GM19397 (cell line): ENCODE measurements around the gene KPRP.

Source experiments
- ATAC-seq: cut with Tn5 transposase; IDR thresholded peaks from one replicate; pipeline ENCODE4 v1.9.1; 2021; ENCODE audit warnings: mild to moderate bottlenecking, moderate library complexity; ENCODE audit not compliant: unreplicated experiment

KPRP gene

GRCh38 chr1:152768847-152769533 is 11.2 kb downstream of the KPRP start:
- no peak for ATAC-seq

DNA sequence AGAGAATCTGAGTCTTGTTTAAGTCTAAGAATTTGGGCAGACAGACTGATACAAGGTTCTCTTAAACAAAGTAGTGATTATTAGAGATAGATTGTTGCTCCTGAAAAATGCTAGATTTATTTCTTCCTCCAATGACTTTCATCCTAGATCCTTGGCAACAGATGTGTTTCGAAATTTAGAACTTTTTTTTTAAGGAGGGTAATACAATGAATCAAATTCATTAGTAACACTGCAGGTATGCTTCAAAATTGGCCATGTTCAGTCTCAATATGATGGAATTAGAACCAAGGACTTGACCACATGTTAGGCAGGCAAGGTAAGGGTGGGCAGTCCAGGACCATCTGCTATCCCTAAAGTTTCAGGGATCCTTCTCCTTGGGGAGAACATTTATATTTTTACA is 12.6 kb downstream of the KPRP start:
- no peak for ATAC-seq

DNA sequence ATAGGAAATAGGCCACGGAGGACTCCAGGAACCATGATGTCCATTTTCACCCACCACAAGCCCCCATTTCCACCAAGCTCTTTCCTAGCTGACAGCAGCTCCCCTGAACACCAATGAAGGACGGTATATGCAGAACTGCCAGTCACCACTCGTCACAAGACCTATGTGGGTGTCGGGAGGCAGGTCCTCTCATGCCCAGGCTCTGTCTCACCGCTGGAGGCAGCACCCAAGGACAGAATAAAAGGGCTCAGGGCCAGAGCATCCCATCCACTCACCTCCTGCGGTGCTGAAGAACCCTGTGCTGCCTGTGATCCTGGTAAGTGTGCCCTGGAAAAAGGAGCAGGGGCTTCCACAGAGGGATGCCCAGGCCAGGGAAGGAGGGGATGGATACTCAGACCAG is 17.1 kb downstream of the KPRP start, which contains the start of gene LCE1F:
Gene LCE1F, plus strand, starts transcription at position 266 of the 400 bp plus-strand sequence. CDS start 1,232 bp downstream, outside the sequence.
- no peak for ATAC-seq

GRCh38 chr1:152776361-152776760 is 18.5 kb downstream of the KPRP start:
- ATAC-seq: no peak

- ATAC-seq: no peak
These were observed 19.8 kb downstream of the KPRP start for GRCh38 chr1:152777510-152778137.

DNA sequence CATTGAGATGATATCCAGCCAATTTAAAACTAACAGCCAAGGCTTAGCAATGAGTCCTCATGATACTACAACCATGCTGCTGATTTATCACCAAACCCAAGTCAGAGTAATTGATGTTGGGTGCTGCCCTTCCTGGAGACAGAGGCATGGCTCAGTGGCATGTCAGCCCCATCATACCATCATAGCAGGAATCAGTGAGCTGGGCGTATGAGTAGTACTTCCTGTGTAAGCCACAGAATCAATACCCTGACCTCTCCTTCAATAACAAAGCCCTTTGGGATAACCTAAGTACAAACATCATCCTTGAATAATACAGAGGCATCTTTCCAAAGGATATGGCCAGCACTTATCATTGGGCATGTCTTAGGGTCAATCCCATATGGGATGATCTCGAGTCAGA is 25.3 kb downstream of the KPRP start:
- no peak for ATAC-seq

GRCh38 chr1:152786077-152786476 is 28.3 kb downstream of the KPRP start, which contains the start of gene LCE1E:
TSS of gene LCE1E (plus strand) at chr1:152786257. CDS start at chr1:152787300, 1,043 bp downstream.
- ATAC-seq: no peak

GRCh38 chr1:152795686-152796085 is 37.9 kb downstream of the KPRP start:
- no peak for ATAC-seq

DNA sequence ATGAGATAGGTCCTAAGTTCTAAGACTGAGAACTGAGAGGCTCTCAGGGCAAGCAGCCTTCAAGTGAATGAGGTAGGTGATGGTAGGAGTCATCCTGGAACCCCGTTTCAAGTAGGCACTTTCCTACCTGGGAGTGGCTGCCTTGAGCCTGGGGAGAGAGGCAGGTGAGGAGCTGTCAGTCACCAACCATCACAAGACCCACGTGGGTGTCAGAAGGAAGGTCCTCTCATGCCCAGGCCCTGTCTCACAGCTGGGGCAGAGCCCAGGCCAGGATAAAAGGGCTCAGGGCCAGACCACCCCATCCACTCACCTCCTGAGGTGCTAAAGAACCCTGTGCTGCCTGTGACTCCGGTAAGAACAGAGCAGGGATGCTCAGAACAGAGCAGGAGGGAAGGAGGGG is 38.6 kb downstream of the KPRP start, which contains the start of gene LCE1D:
Gene LCE1D, plus strand, starts transcription at position 301 of the 400 bp plus-strand sequence. CDS start 1,074 bp downstream, outside the sequence.
- ATAC-seq: no peak

DNA sequence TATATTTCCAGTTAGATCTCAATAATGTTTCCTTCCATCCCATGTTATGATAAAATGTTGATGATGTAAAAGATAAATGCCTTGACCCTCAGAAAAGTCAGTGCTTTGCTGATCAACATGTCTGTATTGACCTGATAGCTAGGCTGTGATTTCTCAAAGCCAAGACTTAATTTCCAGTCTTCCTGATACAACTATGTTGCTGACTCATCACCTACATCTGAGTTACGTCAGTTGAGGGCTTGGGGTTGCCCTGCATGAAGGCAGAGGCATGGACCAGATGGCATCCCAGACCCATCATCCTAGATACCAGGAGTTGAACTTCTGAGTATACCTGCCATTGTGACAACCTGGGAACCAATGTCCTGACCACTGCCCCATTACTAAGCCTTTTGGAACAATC is 43.5 kb downstream of the KPRP start:
- ATAC-seq: no peak

- ATAC-seq: no peak
These were observed 48.8 kb downstream of the KPRP start, which contains the start of gene LCE1C for GRCh38 chr1:152806576-152806975. TSS of gene LCE1C (minus strand) at chr1:152806651. CDS start at chr1:152805478, 1,173 bp downstream.

GRCh38 chr1:152811050-152811449 is 53.2 kb downstream of the KPRP start:
- ATAC-seq: no peak
